NCI-H1930 (cell line): ENCODE measurements around the gene PIP5K1A.
"Not testable (repeated sequence)": the region's sequence is repeated elsewhere in the genome, so short reads cannot be mapped to it uniquely, and the experiment has no call there.

Experiments used
- DNase-seq, 2 experiments: peaks; one replicate each; lab custom pipeline; 2025; lab: John Stamatoyannopoulos, UW

Gene PIP5K1A

GRCh38 chr1:151254217-151255213 is 56.2 kb downstream of the PIP5K1A start, which contains the start of gene PSMD4:
TSS of gene PSMD4 (plus strand) at chr1:151254734. CDS start at chr1:151254783, 49 bp downstream.
- peak; percentile 93 for DNase-seq

DNA sequence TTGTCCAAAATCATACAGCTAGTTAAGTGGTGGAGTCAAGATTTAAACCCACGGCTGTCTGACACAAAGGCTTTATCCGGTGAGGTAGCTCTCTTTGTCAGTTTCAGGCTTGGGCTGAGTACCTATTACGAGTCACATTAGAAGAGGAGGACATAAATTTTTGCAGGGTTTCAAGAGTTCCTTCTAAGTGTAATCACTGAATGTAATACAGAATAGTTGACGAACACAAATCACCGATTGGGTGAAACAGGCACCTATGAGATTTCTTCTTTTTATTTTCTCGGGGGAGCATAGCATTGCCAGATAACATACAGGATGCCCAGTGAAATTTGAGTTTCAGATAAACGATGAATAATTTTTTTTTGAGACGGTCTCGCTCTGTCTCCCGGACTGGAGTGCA is 57.0 kb downstream of the PIP5K1A start:
- DNase-seq = no peak

- DNase-seq = no peak
Observed at GRCh38 chr1:151259351-151259750, 61.0 kb downstream of the PIP5K1A start.

- DNase-seq = no peak
Observed at GRCh38 chr1:151265446-151266236, 67.3 kb downstream of the PIP5K1A start.

- DNase-seq = no peak
Observed at GRCh38 chr1:151266315-151266714, 68.0 kb downstream of the PIP5K1A start.

DNA sequence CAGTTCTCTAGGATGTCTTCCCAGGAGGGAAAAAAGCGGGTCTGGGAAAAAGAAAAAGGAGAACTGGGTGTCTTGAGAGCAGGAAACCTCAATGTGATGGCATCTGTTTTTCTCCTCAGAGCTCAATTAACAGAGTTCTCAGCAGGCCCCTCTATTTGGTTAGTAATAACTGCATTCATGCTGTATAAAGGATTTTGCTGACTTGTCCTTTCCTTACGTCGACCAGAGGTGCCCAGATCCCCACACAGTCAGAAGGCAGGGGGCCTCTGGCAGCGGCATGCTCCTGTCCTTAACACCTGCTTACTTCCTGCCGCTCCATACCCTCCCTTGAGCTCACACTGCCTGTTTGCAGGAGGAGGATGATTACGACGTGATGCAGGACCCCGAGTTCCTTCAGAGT is 68.5 kb downstream of the PIP5K1A start:
- DNase-seq = no peak

DNA sequence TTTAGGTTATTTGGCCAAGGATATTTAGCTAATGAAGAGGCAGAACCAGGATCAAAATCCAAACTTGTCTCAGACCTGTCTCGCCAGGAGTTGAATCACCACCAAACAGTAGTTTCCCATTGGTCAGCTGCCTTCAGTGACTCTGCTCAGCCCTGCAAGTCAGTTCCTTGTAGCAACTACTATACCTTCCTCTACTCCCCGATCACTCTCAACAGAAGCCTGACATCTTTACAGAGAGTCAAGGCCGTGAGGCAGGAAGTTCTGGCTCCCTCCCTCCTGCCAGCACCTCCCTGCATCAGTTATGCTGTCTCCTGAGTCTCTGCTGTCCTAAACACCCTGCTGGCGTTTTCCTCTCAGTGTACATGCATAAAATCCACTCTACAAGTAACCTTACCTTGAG is 69.4 kb downstream of the PIP5K1A start:
- DNase-seq = no peak

- no peak for DNase-seq
Observed at GRCh38 chr1:151273924-151274466, 75.6 kb downstream of the PIP5K1A start.

DNA sequence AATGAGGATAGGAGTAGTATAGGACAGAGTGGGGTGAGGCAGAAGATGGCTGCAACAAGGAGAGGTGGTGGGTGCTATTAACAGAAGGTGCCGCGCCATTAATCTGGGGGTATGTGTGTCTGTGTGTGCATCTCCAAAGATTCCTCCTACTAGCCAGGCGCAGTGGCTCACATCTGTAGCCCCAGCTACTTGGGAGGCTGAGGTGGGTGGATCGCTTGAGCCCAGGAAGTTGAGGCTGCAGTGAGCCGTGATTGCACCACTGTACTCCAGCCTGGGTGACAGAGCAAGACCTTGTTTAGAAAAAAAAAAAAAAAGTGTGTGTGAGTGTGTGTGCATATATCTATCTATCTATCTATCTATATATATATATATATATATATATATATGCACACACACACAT is 77.0 kb downstream of the PIP5K1A start:
- not testable (repeated sequence) for DNase-seq

GRCh38 chr1:151277249-151277648 is 78.9 kb downstream of the PIP5K1A start:
- DNase-seq = no peak

DNA sequence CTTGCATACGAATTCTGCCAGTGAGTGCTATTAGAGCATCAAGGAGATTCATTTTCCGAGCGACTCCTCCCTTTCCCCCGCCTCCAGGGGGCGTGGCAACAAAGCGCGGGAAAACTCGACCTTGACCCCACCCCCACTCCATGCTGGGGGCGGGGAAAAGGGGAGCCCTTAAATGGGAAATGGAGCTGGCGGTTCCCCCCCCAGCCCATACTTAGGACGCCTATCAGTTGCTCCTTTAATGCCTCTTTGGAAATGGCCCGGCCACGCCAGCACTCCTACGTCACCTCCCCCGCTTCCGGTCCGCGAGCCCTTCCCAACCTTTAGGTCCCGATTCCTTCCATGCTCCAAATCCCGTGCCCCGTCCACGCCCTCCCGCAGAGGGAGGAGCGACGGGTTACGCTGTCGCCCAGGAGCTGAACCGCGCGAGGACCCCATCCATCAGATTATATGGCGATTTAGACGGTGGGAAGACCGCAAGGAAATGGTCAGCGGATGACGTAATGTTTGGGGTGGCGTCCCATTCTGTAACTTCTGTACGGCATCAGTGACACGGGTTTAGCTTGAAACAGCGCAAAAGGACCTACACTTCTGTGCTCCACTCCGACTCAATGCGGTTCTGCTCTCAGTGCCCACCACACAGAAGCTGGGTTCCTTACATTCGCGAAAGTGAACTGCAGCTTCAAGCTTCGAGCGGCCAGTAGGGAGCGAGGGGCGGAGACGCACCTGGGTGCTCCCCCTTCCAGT is 83.0 kb downstream of the PIP5K1A start:
- DNase-seq = peak; percentile 94 to 98

DNA sequence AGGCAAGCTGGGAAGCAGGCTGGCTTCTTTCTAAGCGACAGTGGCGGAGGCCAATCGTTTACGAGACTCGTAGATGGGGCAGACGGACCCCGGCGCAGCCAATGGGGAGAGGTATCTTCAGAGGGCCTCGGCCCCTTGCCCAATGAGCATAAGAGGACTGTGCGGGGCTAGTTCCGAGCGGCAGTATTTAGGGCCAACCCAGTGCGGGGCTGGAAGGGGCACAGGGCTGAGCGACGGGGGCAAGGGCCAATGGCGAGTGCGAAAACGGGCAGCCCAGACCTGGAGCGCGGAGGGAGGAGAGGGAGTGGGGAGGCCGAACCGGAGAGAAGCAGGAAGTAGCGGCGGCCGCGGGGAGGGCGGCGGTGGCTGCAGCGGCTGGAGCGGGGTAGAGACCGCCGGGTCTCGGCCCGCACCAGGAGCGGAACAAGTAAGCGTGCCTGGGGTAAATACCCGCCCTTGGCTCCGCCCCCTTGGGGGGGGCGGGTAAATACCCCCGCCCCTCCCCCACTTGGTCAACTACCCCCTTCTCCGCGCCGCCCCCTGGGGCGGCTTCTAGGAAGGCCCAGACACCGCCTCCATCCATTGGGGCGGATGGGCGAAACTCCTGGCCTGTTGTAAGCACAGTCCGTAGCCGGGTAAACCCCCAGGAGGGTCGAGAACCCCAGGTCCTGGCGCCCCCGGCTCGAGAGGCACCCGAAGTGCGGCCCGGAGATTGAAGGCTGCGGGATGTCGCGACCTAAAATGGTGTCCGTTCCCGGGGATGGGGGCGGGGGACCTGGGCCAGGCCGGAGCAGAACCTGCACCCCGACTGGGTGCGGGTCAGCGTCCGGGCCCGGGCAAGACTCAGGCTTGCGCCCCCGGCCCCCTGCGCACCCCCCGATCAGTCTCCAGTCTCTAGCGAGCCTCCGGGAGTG is 83.9 kb downstream of the PIP5K1A start, which contains the start of gene ZNF687:
Gene ZNF687 (plus strand): TSS at position 331 of the 914 bp plus-strand sequence. CDS start 3,993 bp downstream, outside the sequence.
- DNase-seq = peak; percentile 99

DNA sequence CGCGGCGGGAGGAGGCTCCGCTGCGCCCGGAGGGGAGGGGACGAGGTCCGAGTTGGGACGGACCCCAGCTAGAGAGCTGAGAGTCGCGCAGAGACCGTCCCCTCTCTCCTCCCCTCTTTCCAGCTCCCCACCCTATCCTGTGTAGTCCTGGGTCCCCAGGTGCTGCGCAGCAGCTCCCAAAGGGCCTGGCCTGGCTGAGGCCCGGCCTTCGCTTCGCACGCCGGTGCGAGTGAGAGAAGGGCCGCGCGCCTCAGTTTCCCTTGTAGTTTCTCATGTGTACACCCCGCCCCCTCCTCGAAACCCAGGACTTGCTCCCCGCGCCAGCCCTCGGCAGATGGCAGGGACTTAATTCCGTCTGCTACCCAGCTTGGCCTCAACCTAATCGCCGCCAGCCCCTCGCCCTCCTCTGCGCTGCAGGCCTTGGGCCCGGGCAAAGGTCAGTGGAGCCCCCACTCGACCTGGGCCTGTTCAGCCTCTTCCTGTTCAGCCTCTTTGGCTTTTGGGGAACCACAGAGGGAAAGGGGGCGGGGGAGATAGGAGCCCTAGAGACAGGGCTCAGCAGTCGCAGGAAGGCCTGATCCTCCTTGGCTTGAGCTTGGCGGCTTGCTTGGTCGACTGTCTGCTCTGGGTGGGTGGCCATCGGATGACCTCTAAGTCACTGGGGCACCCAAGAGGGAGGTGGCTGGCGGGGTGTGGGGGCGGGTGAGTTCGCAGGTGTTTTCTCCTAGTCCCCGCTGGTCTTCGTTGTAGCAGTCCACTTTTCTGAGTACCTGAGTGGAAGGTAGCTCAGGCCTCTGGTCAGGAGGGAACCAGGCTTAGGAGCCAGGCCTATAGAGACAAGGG is 84.8 kb downstream of the PIP5K1A start:
- DNase-seq = no peak

DNA sequence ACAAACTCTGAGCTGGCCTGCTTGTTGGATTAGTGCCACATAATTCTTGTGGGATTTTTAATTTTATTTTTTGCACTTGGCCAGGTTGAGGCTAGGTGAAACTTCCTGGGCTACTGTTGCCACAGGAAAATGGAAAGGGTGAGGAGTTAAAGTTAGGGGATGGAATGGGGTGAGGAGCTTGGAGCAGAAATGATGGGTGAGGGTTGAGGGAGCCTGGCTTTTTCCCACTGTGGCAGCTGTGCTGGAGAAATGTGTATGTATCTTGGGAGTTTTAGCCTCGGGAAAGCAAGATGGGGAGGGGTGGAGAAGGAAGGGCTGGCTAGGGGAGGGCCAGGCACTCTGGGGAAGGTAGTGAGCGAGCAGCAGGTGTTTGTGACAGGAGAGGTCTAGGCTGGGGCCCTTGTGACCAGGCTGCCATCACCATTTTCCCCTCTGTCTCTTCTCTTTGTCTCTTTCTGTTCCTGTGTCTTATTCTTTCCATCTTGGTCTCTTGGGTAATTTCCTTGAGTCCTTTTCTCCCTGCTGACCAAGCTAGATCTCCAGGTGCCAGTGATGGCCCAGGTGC is 85.7 kb downstream of the PIP5K1A start:
- DNase-seq = no peak

DNA sequence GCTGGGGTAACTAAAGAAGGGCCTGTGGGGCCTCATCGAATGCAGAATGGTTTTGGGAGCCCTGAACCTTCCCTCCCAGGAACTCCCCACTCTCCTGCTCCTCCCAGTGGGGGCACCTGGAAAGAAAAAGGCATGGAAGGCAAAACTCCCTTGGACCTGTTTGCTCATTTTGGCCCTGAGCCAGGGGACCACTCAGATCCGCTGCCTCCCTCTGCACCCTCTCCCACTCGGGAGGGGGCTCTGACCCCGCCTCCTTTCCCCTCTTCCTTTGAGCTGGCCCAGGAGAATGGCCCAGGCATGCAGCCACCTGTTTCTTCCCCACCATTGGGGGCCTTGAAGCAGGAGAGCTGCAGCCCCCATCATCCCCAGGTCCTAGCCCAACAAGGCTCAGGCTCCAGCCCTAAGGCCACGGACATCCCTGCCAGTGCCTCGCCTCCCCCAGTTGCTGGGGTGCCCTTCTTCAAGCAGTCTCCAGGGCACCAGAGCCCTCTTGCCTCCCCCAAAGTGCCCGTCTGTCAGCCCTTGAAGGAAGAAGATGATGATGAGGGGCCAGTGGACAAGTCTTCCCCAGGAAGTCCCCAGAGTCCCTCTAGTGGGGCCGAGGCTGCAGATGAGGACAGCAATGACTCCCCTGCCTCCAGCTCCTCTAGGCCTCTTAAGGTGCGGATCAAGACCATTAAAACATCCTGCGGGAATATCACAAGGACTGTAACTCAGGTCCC is 88.4 kb downstream of the PIP5K1A start:
- DNase-seq = no peak

GRCh38 chr1:151287341-151287699 is 89.0 kb downstream of the PIP5K1A start:
- DNase-seq = no peak

GRCh38 chr1:151287767-151288500 is 89.6 kb downstream of the PIP5K1A start:
- no peak for DNase-seq

GRCh38 chr1:151288502-151288901 is 90.2 kb downstream of the PIP5K1A start:
- DNase-seq = no peak
